HG02938 (cell line): ENCODE measurements around the gene PPP2R2D.
"Not testable (repeated sequence)": the region's sequence is repeated elsewhere in the genome, so short reads cannot be mapped to it uniquely, and the experiment has no call there.

Experiments used
- ATAC-seq: cut with Tn5 transposase; IDR thresholded peaks from one replicate; pipeline ENCODE4 v1.9.1; 2021; ENCODE audit warnings: mild to moderate bottlenecking, moderate library complexity; ENCODE audit not compliant: unreplicated experiment

PPP2R2D gene

DNA sequence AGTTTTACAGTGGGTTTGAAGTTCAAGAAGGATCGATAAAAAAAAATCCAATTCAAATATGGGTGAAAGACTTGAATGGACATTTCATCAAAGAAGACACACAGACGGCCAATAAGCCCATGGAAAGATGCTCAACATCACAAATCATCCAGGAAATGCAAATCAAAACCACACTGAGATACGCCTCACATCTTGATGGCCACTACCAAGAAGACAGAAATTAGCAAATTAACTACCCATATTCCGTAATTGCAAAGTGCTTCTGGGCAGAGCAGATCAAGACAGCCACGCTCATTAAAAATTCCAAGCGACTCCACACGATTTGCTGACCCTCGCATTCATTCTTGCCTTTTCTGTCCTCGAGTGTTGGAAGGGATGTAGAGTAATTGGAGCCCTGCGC lies 34.1 kb upstream of the PPP2R2D start:
- ATAC-seq: no peak

DNA sequence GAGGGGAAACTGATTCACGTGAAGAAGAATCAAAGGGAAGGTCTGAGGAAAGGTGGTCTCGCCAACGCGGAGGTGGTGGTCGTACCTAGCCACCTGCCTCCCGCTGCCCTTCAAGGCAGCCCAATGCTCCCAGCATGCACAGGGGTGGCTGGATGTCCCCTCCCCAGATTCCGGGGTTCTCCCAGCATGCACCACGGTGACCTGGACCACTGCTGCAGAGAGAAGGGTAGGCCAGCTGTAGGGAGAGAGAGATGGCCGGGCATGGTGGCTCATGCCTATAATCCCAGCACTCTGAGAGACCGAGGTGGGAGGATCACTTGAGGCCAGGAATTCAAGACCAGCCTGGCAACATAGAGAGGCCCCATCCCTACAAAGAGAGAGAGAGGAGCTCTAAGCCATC lies 32.4 kb upstream of the PPP2R2D start:
- ATAC-seq: no peak

DNA sequence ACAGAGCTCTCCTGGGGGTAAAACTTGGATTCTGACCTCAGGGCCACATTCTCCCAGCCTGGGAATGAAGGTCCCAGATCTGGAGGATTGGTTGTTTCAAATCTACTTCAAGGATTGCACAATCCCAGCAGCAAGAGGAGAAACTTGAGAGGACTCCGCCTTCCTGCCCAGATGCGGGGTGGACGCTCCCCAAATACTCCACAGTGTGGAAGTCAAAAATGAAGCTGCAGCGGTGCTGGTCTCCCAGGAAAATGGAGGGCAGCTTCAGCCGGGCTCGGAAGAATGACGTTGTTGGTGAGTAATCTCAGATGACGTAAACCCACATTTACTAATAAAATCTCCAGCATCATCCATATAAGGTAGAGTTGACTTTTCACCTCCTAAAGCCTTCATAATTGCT lies 31.5 kb upstream of the PPP2R2D start:
- no peak for ATAC-seq

DNA sequence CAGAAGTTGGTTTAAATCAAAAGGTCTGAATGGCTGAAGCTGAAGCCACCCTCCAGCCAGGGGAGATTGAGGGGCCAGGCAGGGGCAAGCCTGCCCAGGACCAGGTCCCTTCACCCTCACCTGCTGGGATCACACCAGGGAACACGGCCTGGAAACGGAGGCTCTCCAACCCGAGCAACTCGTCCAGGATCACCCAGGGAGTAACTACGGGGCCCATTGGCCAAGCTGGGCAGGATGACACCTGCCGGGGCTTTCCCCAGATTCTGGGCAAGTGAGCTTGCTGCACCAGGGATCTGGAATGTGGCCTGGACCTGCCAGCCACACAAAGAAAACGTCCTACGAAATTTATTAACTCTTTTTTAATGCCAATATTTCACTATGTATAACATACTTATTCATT lies 30.4 kb upstream of the PPP2R2D start:
- ATAC-seq: no peak

DNA sequence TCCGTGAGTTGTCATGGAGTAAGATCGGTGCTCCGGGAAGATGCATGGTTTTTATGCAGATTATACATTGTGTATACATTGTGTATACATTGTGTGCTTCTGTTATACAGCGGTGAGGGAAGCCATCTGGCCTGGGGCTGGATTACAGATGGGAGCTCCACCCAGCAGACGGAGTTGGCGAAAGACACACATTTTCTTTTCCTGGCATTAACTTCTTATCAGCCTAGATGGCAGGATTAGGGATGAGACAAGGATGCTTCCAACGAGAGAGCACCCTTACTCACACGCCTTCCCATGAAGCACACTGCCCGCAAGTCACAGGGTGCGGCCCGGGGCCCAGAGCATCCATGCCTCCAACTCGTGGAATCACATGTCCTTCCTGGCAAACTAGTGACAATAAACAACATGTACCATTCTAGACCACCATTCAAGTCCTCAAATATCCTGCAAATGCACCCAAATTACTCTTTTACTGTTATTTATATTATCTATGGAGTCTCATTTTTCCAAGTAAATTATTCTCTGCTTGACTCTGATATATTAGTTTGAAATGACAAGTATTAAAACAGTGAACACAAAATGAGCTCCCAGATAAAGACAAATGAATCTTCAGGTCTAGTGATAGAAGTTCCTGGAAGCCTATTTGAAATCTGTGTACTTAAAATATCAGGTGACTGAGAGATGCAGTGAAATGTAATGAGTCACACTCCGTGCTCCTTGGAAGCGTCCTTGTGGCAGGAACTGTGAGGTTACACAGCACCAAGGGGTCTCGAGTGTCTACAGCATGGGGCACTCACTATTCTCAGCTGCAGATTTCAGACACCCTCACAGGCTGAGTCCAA lies 29.8 kb upstream of the PPP2R2D start:
- ATAC-seq: no peak

DNA sequence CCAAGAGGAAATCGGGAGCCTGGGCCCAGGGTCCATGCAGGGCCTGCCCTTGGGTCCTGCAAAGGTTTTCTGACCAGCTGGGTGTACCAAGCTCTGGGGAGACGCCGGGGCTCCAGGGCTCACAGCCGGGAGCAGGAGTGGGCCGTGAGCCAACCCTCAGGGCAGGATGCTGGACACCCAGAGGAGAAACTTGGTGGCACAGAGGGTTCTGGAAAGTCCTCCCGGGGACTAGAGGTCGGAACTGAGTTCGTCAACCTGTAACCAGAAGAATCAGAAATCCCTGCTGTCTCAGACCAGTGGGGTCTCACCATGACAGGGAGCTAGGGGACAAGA lies 29.2 kb upstream of the PPP2R2D start:
- no peak for ATAC-seq

DNA sequence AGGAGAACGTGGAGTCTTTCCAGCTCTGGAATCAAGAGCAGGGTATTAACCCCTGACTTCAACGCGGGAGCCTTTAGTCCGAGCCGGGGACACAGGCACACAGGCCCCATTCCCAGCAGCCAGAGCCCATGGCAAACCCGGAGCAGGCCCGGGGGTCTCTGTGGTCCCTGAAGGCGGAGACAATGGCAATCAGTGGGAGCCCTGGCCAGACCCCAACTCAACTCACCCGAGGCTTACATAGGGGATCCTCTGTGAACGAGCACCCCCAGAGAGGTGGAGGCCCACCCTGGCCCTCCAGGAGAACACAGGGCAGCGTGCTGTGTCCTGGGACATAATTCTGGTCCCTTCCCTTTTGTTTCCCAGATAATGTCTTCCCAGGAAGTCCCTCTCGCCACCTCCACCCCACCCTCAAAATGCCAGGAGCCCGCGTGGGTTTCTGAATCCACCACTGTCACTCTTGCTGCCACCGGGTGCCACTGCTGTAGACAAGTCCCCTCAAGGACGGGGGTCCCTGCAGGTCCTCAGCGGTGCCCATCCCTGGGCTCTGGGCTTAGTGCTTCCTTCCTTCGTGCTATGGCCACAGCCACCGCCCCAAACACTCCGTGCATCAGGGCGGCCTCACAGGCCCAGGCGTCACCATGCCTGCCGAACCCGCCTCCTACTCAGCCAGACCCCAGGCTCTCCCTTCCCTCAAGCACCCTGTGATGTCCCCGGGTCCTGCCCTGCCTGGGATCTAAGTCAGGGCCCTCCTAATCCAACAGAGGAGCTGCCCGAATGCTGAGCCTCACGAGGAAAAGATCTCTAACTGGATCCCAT lies 28.6 kb upstream of the PPP2R2D start:
- no peak for ATAC-seq

DNA sequence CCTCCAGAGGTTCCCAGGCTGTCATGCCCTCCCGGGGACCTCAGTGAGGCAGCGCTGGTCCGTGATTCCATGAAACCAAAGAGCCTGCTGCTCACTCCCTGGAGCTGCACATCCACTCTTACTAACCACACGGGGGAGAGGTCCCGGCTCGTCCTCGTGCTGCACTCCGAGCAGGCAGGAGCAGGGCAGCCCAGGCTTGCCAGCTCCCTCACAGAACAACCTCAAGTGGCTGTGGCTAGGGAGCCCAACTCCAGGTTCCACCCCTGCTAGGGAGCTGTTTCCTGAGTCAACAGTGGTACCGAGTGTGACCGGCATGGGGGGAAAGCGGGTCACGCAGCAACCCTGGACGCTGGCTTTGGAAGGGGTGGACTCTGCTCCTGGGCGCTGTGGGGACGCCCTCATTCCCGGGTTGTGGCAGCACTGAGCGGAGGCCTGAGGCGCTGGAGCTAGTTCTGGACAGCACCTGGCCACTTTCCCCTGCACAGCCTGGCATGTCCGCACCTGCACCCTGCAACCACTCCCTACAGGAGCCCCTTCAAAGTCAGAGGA lies 27.9 kb upstream of the PPP2R2D start:
- no peak for ATAC-seq

DNA sequence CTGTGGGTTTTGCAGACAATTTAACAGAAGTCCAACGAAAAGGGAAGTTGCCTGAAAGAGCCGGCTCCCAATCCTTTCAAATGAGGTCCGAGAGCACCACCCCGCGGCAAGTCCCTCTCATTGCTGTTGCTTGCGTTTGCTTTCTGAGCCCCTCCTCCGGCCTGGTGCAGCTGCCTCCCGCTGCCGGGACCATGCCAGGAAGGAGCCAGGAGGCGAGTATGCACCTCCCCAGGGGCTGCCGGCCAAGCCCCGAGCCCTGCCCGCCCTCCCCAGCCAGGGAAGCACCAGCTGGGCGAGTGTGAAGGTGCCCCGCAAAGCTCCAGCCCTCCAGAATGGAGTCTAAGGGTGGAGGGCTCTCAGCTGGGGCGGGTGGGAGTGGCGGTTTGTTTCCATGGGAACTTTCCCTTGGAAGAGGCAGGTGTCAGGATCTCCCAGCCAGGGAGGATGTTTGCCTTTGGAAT lies 25.8 kb upstream of the PPP2R2D start:
- ATAC-seq: peak; percentile 88

DNA sequence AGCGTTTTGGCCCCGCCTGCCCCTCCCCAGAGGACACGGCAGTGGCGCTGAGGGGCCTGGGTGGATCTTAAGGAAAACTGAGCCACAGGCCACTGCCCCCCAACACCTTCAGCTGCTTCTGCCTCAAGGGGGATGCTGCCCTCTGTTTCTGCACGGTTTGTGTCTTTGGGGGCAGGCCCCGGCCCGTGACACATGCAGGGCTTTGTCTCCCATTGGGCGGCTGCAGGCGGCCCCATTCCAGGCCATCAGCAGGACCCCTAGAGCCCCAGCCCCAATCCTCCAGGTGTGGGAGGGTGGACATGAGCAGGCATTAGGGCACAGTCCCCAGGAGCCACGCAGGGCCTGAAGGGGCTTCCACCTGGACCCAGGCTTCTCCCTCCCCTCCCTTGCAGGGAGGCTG lies 25.3 kb upstream of the PPP2R2D start:
- ATAC-seq: no peak

DNA sequence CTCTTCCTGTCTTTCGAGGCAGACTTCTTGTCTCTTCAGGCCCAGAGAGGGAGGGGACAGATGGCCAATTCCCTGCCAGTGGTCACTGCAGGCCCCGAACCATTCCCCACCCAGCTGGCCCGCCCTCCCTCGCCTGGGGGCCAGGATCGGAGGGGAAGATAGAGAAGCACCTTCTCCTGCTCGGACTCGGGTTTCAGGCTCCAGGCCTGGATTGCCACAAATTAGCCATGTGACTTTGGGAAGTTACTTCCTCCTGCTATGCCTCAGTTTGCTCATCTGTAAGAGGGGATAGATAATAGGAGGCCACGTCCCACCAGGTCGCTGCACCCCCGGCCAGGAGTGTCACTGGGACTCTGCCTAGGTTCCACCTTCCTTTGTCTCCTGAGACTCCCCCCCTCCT lies 24.8 kb upstream of the PPP2R2D start:
- ATAC-seq: no peak

DNA sequence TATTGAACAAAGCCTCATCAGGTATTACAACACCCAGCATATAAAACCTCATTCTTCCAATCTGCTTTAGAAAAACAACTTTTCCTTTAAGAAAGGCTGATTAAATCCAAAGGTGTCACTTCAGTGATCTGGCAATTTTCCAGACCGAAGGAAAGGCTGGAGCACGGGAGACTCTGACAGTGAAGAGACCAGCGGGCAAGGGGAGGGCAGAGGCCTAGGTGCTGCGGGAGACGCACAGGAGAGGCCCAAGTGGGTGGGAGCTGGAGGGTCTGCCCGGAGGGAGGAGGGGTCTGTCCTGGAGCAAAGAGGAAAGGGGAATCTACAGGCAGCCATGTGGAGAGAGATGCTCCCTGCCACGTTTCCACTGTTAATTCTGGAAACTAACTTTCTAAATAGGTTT lies 24.3 kb upstream of the PPP2R2D start:
- ATAC-seq: no peak

DNA sequence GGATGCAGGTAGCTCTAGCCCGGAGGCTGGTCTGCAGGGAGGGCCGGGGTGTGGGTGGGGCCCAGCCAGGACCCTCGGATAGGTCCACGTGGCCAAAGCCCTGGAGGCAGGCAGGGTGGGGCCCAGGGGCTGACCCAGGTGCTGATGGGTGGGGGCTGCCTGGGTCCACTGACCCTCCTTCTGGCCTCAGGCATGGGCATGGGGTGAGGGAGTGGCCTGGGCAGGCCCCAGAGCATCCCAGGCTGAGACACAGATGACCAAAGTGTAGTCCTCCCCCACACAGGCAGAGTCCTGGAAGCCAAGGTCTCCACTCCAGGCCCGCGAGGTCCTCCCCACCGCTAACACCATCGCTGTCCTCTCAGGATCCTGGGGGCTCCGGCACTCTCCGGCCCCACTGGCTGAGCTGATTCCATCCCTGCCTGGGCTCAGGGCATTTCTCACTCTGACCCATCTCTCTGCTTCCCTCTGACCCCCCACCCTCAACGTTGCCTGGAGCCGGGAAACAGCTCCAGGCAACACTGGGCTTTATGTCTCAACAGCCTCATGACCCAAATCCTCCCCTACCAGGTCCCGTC lies 20.7 kb upstream of the PPP2R2D start:
- no peak for ATAC-seq

DNA sequence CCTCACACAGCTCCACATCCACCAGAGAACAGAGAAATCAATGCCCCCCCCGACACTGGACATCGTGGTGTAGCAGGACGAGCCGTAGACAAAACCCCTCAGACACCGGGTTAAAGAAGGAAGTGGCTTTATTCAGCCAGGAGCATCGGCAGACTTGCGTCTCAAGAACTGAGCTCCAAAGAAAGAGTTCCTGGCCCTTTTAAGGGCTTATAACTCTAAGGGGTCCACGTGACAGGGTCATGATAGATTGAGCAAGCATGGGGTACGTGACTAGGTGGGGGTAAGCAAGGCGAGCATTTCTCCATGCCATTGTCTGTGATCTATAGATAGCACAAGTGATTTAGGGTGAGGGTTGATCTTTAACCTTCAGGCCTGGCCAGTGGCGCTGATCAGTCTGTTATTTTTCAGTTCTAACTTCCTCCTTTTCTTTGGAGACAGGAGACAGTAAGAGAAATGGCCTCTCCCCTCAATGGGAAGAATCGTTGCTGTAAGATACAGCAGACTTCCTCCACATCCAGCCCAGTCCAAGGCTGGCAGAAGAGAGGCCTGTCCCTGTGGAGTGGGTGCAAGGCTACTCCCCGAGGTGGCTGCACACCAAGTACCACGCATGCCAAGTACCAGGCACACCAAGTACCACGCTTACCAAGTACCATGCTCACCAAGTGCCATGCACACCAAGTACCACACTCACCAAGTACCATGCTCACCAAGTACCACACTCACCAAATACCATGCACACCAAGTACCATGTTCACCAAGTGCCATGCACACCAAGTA lies 19.5 kb upstream of the PPP2R2D start:
- ATAC-seq: no peak

DNA sequence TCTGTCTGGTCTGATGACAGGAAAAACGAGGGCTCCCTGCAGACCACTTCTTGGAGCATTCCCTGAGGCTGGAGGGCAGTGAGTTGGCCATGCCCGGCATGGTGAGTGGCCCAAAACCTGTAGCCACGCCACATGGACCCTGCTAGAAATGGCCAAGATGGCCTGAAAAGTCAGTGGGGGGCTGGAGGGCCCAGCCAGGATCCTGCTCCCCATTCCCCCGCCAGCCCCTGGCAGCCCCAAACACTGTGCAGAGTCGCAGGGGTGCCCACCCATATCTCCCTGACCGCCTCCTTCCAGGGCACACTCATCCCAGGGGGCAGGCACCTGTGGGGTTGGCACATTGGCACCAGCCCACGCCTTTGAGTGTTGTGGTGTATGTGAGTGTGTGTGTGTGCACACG lies 18.7 kb upstream of the PPP2R2D start:
- ATAC-seq: no peak

DNA sequence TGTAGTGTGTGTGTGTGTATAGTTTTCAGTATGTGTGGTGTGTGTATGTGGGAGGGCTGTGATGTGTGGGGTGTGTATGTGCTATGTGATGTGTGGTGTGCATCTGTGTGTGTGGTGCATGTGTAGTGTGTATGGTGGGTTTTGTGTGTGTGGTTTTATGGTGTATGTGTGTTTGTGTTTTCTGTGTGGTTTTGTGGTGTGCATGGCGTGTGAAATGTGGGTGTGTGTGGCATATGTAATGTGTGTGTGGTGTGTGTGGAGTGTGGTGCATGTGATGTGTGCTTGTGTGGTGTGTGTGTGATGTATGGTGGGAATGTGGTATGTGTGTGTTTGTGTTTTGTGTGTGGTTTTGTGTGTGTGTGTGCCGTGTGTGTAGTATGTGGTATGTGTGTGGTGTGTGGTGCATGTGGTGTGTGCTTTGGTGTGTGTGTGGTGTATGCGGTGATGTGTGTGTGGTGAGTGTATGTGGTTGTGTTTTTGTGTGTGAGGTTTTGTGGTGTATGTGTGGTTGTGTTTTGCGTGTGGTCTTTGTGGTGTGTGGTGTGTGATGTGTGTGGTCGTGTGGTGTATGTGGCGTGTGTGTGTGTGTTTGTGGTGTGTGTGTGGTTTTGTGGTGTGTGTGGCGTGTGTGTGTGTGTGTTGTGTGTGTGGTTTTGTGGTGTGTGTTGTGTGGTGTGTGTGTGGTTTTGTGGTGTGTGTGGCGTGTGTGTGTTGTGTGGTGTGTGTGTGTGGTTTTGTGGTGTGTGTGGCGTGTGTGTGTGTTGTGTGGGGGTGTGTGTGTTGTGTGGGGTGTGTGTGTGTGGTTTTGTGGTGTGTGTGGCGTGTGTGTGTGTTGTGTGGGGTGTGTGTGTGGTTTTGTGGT lies 18.0 kb upstream of the PPP2R2D start:
- ATAC-seq: no peak

DNA sequence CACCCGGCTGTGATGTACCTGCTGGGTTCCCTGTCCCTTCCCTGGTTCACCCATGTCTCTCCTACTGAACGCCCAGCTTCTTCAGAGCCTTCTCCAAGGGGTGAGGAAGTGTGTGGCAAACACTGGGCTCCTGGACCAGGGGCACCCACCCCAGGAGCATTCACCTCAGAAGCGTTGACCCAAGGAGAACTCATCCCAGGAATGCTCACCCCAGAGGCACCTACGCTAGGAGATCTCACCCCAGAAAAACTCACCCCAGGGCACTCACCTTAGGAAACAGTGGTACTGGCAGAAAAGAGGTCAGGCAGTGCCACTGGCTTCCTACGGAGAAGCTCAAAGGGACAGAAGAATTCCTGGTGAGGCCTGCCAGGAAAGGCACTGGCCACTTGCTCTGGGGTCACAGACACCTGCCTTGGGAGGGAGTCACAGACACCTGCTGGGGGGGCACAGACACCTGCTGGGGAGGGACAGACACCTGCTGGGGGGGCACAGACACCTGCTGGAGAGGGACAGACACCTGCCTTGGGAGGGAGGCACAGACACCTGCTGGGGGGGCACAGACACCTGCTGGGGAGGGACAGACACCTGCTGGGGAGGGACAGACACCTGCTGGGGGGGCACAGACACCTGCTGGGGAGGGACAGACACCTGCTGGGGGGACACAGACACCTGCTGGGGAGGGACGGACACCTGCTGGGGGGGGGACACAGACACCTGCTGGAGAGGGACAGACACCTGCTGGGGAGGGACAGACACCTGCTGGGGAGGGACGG lies 17.0 kb upstream of the PPP2R2D start:
- not testable (repeated sequence) for ATAC-seq

DNA sequence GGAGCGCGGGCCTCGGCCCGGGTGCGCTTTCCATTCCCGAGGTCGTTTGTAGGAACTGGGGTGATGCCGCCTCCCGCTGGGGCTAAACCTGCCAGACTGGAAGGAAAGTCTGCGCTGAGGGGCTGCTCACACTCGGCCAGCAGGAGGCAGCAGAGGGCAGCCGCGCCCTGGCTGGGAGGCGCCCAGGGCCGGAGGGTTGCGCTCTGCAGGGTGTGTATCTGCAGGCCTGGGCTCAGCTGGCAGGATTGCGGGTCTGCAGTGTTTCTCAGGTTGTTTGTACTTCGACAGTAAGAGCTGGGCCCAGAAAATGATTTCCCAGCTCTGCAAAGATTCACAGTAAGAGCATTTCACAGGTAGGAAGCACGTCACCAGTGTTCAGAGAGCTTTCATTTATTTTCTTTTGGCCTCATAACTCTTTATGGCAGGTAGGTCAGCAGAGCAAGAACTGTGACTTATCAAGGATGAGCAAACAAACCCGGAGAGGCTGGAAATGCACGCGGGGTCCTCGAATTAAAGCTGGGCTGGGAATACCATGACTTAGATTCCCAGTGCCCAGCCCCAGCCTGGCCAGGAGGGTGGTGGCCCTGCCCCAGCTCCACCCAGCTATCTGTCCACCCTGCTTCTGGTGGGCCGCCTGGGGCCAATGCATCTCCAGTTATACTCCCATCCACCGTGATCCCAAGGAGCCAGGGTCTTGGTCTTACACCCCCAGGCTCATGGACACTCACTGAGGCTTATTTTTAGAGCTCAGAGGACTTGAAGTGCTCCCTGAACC lies 15.2 kb upstream of the PPP2R2D start:
- peak; percentile 94 for ATAC-seq
